ENCODE data around the gene FKBP1C.

Gene FKBP1C

GRCh38 chr6:63193324-63193723 is 17.9 kb upstream of the FKBP1C start:
- Histone ChIP-seq H3K36me3 (ENCODE audit: insufficient read depth, low read length) (no peaks in the 10 kb centered on the region), H3K4me1 (ENCODE audit: insufficient read depth, low read length, severe bottlenecking) (no peaks in the 10 kb centered on the region), H4K20me1 (ENCODE audit: insufficient read depth, low read length) (no peaks in the 10 kb centered on the region), H3K9ac (ENCODE audit: low read length) (no peak overlapping the region), H3K4me2 (ENCODE audit: low read length) (no peak overlapping the region), H3K9me3 (ENCODE audit: low read length) (no peaks in the 10 kb centered on the region), H3K4me3 (ENCODE audit: low read depth, low read length, poor library complexity, severe bottlenecking) (no peak overlapping the region), H3F3A (ENCODE audit: insufficient read depth, low read length) (no peaks in the 10 kb centered on the region), H3K27me3 (ENCODE audit: insufficient read depth, low read length) (no peaks in the 10 kb centered on the region), H2AFZ (ENCODE audit: low read length) (no peak overlapping the region), H3K79me2 (ENCODE audit: insufficient read depth, low read length) (no peaks in the 10 kb centered on the region), H3K9me2 (ENCODE audit: low read depth, low read length) (no peaks in the 10 kb centered on the region), H3K27ac (ENCODE audit: low read depth, low read length, poor library complexity, severe bottlenecking) (no peak overlapping the region)
- TF ChIP-seq EZH2 (IDR thresholded peaks at IDR 0.05; ENCODE audit: borderline replicate concordance, low read length) (no peak), CTCF (IDR thresholded peaks at IDR 0.05; ENCODE audit: low read length) (no peak)

GRCh38 chr6:63197741-63198140 is 13.5 kb upstream of the FKBP1C start:
- Histone ChIP-seq H3K79me2 (ENCODE audit: insufficient read depth, low read length) (no peaks in the 10 kb centered on the region), H3K9me3 (ENCODE audit: low read length) (no peaks in the 10 kb centered on the region), H4K20me1 (ENCODE audit: insufficient read depth, low read length) (no peaks in the 10 kb centered on the region), H3K9me2 (ENCODE audit: low read depth, low read length) (no peaks in the 10 kb centered on the region), H3K27me3 (ENCODE audit: insufficient read depth, low read length) (no peaks in the 10 kb centered on the region), H3K36me3 (ENCODE audit: insufficient read depth, low read length) (no peaks in the 10 kb centered on the region), H3K4me1 (ENCODE audit: insufficient read depth, low read length, severe bottlenecking) (no peaks in the 10 kb centered on the region), H2AFZ (ENCODE audit: low read length) (no peak overlapping the region), H3K9ac (ENCODE audit: low read length) (no peak overlapping the region), H3F3A (ENCODE audit: insufficient read depth, low read length) (no peaks in the 10 kb centered on the region), H3K4me3 (ENCODE audit: low read depth, low read length, poor library complexity, severe bottlenecking) (no peak overlapping the region), H3K4me2 (ENCODE audit: low read length) (no peak overlapping the region), H3K27ac (ENCODE audit: low read depth, low read length, poor library complexity, severe bottlenecking) (no peak overlapping the region)
- TF ChIP-seq EZH2 (IDR thresholded peaks at IDR 0.05; ENCODE audit: borderline replicate concordance, low read length): no peak
- TF ChIP-seq CTCF (IDR thresholded peaks at IDR 0.05; ENCODE audit: low read length): no peak

GRCh38 chr6:63213325-63213724 is 2.1 kb downstream of the FKBP1C start:
- no peak overlapping the region for H3K4me3 ChIP-seq (ENCODE audit: low read depth, low read length, poor library complexity, severe bottlenecking)
- H3K4me2 ChIP-seq (ENCODE audit: low read length): no peak overlapping the region
- H3F3A ChIP-seq (ENCODE audit: insufficient read depth, low read length): no peaks in the 10 kb centered on the region
- no peaks in the 10 kb centered on the region for H4K20me1 ChIP-seq (ENCODE audit: insufficient read depth, low read length)
- H3K27me3 ChIP-seq (ENCODE audit: insufficient read depth, low read length): no peaks in the 10 kb centered on the region
- no peaks in the 10 kb centered on the region for H3K9me2 ChIP-seq (ENCODE audit: low read depth, low read length)
- H3K9me3 ChIP-seq (ENCODE audit: low read length): no peaks in the 10 kb centered on the region
- no peak overlapping the region for H2AFZ ChIP-seq (ENCODE audit: low read length)
- no peaks in the 10 kb centered on the region for H3K4me1 ChIP-seq (ENCODE audit: insufficient read depth, low read length, severe bottlenecking)
- H3K27ac ChIP-seq (ENCODE audit: low read depth, low read length, poor library complexity, severe bottlenecking): no peak overlapping the region
- no peak overlapping the region for H3K9ac ChIP-seq (ENCODE audit: low read length)
- no peaks in the 10 kb centered on the region for H3K79me2 ChIP-seq (ENCODE audit: insufficient read depth, low read length)
- TF ChIP-seq CTCF (IDR thresholded peaks at IDR 0.05; ENCODE audit: low read length) (no peak), EZH2 (IDR thresholded peaks at IDR 0.05; ENCODE audit: borderline replicate concordance, low read length) (no peak)
- H3K36me3 ChIP-seq (ENCODE audit: insufficient read depth, low read length): no peaks in the 10 kb centered on the region
